HG03521 (cell line): ENCODE measurements around the gene TREM1.
"Not testable (repeated sequence)": the region's sequence is repeated elsewhere in the genome, so short reads cannot be mapped to it uniquely, and the experiment has no call there.

ENCODE experiments used
- ATAC-seq: cut with Tn5 transposase; IDR thresholded peaks from one replicate; pipeline ENCODE4 v1.9.1; 2021; ENCODE audit warnings: mild to moderate bottlenecking, moderate library complexity; ENCODE audit not compliant: unreplicated experiment

The TREM1 gene

GRCh38 chr6:41262401-41262800, 24.1 kb downstream of the TREM1 start:
- ATAC-seq = no peak

GRCh38 chr6:41258196-41258493, 28.3 kb downstream of the TREM1 start:
- no peak for ATAC-seq

DNA sequence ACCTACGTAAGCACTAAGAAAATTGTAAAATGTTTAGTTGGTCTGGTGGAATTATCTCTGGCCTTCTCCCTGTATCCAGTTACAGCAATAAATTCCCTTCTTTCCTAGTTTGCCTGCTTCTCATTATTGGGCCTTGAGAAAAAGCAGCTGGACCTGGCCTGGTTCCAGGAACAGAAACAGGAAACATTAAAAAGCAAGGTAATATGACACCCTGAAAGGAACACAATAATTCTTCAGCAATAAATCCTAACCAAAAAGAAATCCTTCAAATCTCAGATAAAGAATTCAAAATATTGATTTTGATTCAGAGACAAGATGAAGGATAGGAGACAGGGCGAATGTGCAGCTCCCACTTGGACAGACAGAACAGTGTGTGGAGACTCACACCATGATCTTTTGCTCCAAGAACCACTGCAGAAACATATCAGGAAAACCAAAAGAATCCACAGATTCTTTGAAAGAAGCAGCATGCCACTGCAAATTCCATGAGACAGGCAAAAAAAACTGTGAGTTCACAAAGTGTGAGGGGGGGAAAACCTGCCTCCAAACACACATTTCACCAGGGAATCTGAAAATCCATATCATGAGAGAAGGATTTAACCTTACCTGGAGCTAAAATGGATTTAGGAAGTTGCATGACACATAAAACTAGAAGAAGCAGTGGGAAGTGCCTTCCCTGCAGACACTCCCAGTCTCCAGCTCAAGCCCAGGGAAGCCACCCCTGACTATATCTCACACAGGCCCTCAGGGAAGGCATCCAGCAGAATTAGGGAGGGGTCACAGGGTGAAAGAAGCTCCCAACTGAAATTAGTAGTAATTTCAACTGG, 28.9 kb downstream of the TREM1 start:
- ATAC-seq = no peak

- ATAC-seq = peak; percentile 86
Observed at GRCh38 chr6:41256383-41256782, 30.1 kb downstream of the TREM1 start.

DNA sequence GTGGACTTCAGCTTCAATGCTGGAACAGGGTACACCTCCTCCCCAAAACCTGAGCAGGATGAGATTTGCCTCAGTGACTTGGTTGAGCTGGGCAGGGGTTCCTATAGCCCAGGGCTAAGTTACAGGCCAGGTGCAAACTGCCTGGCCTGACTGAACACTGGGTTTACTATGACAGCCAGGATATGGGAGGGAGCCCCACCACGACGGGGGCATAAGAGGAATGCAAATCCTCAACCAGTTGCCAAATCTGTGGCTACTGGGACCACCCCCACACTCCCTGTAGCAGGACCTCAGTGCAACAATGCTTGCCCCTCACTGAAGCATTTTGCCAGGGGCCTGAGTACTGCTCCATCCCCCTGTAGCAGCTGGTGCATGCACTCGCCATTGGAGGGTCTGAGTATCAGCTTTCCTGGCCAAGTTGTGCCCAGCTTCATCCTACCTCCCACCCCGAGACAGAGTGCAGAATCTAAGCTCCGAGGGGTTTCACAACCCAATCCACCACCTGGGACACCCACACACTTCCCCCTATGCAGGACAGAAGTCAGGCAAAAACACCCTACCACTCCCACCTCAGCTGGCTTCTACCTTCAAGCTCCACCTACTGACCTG, 30.7 kb downstream of the TREM1 start:
- peak; percentile 15 for ATAC-seq

DNA sequence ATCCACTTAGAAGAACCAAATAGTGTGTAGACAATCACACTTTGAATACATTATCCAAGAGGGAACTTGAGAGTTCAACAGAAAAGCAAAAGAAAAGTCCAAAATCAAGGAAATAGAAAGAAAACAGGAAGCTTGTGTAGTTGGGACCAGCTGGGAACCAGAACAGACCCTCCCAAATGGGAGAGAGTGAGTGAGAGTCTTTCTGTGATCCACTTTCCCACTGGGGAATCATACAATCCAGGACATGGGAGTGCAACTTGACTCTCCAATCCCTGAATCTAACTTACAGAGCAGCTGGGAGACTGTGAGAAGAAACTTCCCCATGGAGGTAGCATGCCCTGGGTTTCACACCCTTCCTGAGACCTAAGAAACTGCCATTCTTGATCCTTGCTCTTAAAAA, 31.4 kb downstream of the TREM1 start:
- no peak for ATAC-seq

- no peak for ATAC-seq
Observed at GRCh38 chr6:41252401-41253169, 33.9 kb downstream of the TREM1 start.

GRCh38 chr6:41247882-41248705, 38.4 kb downstream of the TREM1 start:
- no peak for ATAC-seq

- ATAC-seq = no peak
Observed at GRCh38 chr6:41247288-41247865, 39.1 kb downstream of the TREM1 start.

GRCh38 chr6:41246529-41246928, 40.0 kb downstream of the TREM1 start:
- not testable (repeated sequence) for ATAC-seq

- ATAC-seq = no peak
Observed at GRCh38 chr6:41239467-41240159, 46.9 kb downstream of the TREM1 start.

GRCh38 chr6:41237128-41237527, 49.4 kb downstream of the TREM1 start:
- no peak for ATAC-seq

DNA sequence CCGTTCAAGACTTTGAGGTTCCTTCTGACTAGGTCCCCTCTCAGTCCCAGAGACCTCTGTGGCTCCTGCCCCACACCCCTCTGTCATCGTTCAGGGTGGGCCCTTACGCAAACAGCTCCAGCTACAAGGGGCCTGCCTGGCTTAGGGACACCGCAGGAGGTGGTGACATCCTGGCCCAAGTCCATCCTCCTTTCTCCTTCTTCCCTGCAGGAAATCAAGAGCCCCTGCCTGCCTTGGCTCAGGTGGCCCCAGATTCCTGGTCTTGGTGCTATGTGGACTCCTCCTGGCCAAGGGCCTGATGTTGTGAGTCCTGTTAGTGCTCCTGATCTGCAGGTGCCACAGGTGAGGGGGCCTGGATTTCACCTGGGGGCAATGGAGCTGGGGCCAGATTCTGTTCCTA, 50.2 kb downstream of the TREM1 start:
- ATAC-seq = no peak

DNA sequence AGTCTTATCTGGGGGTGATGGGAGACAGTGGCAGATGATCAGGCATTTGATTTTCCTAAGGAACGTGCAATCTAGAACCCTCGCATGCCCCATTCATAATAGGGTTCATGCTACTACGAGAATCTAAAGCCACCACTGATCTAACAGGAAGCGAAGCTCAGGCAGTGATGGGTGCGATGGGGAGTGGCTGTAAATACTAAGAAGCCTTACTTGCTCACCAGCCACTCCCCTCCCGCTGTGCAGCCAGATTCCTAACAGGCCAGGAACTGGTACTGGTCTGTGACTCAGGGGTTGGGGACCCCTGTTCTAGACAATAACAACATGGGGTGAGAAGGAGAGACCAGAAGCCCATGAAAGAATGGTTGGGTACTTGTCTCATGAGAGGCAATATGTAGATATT, 53.8 kb downstream of the TREM1 start:
- no peak for ATAC-seq

DNA sequence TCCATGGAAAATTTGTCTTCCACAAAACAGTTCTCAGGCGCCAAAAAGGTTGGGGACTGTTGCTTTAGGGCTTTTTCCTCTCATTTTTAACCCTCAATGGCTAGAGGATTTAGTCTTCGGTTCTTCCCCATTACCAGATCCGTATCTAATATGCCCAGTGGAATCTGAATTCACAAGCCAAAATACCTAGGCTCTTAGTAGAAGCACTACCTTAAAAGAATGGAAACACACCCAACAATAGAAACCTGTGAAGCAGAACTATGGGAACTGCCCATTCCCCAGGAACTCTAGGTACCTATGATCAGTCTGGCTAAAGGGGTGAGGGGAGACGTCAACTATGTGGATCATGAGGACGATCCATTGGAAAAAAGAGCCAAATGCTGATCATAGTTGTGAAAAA, 55.2 kb downstream of the TREM1 start:
- ATAC-seq = no peak

DNA sequence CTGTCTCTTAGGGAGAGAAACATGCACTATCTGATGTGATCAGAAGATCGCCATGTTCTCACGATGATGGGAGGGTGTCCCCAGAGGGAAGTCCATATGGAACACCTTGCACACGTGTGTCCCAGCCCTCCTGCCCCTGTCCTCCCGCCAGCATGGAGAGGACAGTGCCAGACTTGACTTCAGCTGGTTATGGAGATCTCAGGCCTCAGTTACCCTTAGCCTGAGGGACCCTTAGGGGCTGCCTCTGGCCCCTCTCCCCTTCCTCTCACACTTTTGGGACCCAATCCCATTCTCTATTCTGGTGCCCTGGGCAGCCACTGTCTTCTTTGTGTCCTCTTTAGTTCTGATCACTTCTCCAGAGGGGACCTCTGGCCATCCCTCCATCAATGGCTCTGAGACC, 56.8 kb downstream of the TREM1 start:
- no peak for ATAC-seq

GRCh38 chr6:41228616-41229015, 57.9 kb downstream of the TREM1 start:
- ATAC-seq = no peak

- no peak for ATAC-seq
Observed at GRCh38 chr6:41228096-41228495, 58.4 kb downstream of the TREM1 start, which contains the start of gene TREML4. TREML4 (plus strand) TSS chr6:41228349; CDS start chr6:41228428, 79 bp downstream.

GRCh38 chr6:41226752-41227151, 59.7 kb downstream of the TREM1 start:
- ATAC-seq = no peak

DNA sequence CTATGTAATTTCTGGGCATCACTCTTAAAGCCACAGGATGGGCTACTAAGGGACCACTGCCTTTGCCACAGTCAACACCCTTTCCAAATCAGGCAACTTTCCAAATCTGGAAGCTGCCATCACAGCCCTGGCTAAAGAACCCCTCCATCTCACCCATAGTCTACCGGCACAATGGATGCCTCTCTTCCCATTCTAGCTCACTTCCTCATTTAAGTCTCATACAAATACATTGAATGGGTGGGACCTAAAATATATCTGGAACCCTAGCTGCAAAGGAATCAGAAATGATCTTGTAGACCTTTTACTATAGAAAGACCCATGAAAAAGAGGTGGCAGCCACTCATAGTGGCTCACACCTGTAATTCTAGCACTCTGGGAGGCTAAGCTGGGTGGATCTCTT, 61.7 kb downstream of the TREM1 start:
- no peak for ATAC-seq
